GM18507 (cell line): Measurements from ENCODE around the gene PFN4.

Experiments
- DNase-seq: peaks from one replicate; pipeline ENCODE4 v3.0.0; 2011; ENCODE audit warnings: low read depth; ENCODE audit not compliant: insufficient read length; ENCODE audit errors: extremely low spot score
- FAIRE-seq: peaks from 2 replicates; lab custom pipeline; 2011; peaks lifted over from hg19 to GRCh38; lab: Jason Lieb, UNC

The PFN4 gene

GRCh38 chr2:24083567-24084385, 39.4 kb downstream of the PFN4 start:
- DNase-seq (peak; percentile 58), FAIRE-seq (peak; percentile 76)

- DNase-seq (no peak), FAIRE-seq (no peak)
Observed at GRCh38 chr2:24082787-24083566, 40.2 kb downstream of the PFN4 start.

DNA sequence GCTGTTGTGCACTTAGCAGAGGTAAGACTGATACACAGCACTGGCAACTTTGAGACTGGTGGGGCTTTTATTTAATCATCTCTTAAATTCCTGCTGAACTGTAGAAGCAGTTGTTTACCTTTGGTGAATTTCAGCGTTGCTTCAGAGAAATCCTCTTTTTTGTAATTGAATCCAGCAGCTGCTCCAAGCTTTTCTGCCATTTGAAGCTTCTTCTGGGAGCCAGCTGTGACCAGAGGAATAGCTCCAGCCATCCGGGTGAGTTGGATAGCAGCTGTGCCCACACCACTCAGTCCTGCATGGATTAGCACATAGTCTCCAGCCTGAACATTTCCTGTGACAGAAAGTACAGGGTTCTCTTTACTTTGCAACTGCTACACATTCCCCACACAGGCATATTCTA, 42.4 kb downstream of the PFN4 start:
- no peak for FAIRE-seq
- no peak for DNase-seq

- DNase-seq (no peak), FAIRE-seq (no peak)
Observed at GRCh38 chr2:24077879-24078278, 45.3 kb downstream of the PFN4 start.

DNA sequence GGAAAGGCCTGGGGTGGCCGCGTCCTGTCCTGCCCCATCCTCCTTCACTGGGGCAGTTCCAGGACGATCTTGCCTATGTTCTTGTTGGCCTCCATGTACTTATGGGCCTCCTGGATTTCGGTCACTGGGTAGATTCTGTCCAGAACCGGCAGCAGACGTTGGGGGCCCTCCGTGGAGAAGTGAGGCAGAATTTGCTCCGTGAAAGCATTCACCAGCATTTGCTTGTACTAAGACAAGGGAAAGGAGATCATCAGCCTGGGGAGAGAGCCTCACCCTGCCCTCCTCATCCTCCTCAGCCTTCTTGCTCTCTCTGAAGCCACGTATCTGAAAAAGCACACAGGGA, 45.6 kb downstream of the PFN4 start:
- no peak for DNase-seq
- FAIRE-seq, result no peak

- DNase-seq (no peak), FAIRE-seq (no peak)
Observed at GRCh38 chr2:24076849-24077534, 46.1 kb downstream of the PFN4 start.

GRCh38 chr2:24075915-24076848, 47.0 kb downstream of the PFN4 start, which contains the start of gene SF3B6:
TSS of gene SF3B6 (minus strand) at chr2:24076326. CDS start at chr2:24076229, 97 bp downstream.
- FAIRE-seq (peak; percentile 99), DNase-seq (peak; percentile 84)

GRCh38 chr2:24075259-24075658, 47.9 kb downstream of the PFN4 start:
- FAIRE-seq, result no peak

GRCh38 chr2:24073816-24074215, 49.3 kb downstream of the PFN4 start:
- no peak for FAIRE-seq
- no peak for DNase-seq

More at GRCh38 chr2:24075259-24075658, 47.9 kb downstream of the PFN4 start:
- no peak for DNase-seq

DNA sequence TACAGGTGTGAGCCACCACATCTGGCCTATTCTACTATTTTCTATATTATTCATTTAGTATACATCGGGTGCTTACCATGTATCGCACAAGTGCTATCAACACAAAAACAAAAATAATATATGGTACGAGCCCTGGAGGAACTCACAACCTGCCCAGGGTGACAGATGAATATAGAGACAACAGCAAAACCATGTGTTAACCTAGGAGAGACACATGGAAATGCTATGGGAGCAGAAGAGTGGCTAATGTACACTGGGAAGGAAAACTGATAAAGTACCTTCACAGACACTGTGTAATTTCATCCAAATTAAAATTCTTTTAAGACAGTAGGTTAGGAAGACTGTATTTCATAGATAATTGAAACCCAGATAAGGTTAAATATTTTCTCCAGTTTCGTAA, 50.9 kb downstream of the PFN4 start:
- FAIRE-seq (no peak), DNase-seq (no peak)

GRCh38 chr2:24065341-24065740, 57.8 kb downstream of the PFN4 start:
- DNase-seq (no peak), FAIRE-seq (no peak)
